T-cell (primary cell): ENCODE data around the gene LAMA5. TPM values are rescaled to one million over a fixed set of nuclear protein-coding genes. Genes with fewer than 3 reads are reported as not detected.

Experiments used
- ATAC-seq, 4 experiments: fragments of 200-7000 bp in 3 of 4; fragments of 150-1000 bp in 1 of 4; cut with Tn5 transposase; replicated peaks in 1 of 4; 1 replicate in 3 of 4; 2 replicates in 1 of 4; pipeline ENCODE4 v1.10.0; 2021; ENCODE audit warnings: moderate library complexity in 3 of 4, mild to moderate bottlenecking in 2 of 4, moderate number of reproducible peaks in 1 of 4
- CTCF ChIA-PET, 2 donors: fragments of 300-600 bp; sonication (Branson Sonifier 250); formaldehyde crosslinking; loops; one replicate each; lab custom pipeline; 2022; ENCODE audit warnings: antibody characterized with exemption in 2 of 2; lab: Charles Lee
- POLR2A ChIA-PET, 2 donors: fragments of 300-600 bp; sonication (Branson Sonifier 250); formaldehyde crosslinking; loops; one replicate each; lab custom pipeline; 2022; ENCODE audit warnings: antibody characterized with exemption in 2 of 2; lab: Charles Lee
- DNase-seq, 35 experiments: peaks; one replicate each; pipeline versions ENCODE4 v3.0.0 to v3.0.0-alpha.2; 2013 to 2023
- H3K27ac ChIP-seq: one replicate; pipeline ENCODE4 v1.5.1; 2013; ENCODE audit warnings: low read length
- H3K27me3 ChIP-seq, 2 experiments: replicated peaks in 1 of 2; 1 replicate in 1 of 2; 2 replicates in 1 of 2; pipeline versions ENCODE4 v1.6.1 to v1.7.0; 2013; ENCODE audit warnings: low read length in 1 of 2, mixed read lengths in 1 of 2; ENCODE audit not compliant: control insufficient read depth in 2 of 2, insufficient read depth in 2 of 2; ENCODE audit errors: extremely low read depth in 1 of 2
- H3K36me3 ChIP-seq, 2 donors: 1 replicate in 1 of 2; 2 replicates in 1 of 2; pipeline versions ENCODE4 v1.6.1 to v1.7.0; 2013; ENCODE audit warnings: low read length in 1 of 2; ENCODE audit not compliant: control insufficient read depth in 2 of 2, insufficient read depth in 1 of 2; ENCODE audit errors: extremely low read depth in 1 of 2
- H3K4me1 ChIP-seq, 2 experiments: 1 replicate in 1 of 2; 2 replicates in 1 of 2; pipeline versions ENCODE4 v1.6.1 to v1.7.0; 2013; ENCODE audit warnings: low read length in 2 of 2, mixed read lengths in 1 of 2; ENCODE audit not compliant: insufficient read depth in 2 of 2, control insufficient read depth in 1 of 2; ENCODE audit errors: extremely low read depth in 1 of 2
- H3K4me3 ChIP-seq, 2 donors: 1 replicate in 1 of 2; 2 replicates in 1 of 2; pipeline versions ENCODE4 v1.5.1 to v1.7.0; 2013; ENCODE audit warnings: mild to moderate bottlenecking in 2 of 2, low read length in 1 of 2, moderate library complexity in 1 of 2; ENCODE audit not compliant: control insufficient read depth in 1 of 2; ENCODE audit errors: extremely low read depth in 1 of 2
- H3K9me3 ChIP-seq: 2 replicates; pipeline ENCODE4 v1.7.0; 2013
- H3K27ac Mint-ChIP-seq, 2 donors: one replicate each; pipeline ENCODE4 v1.8.0; 2020 to 2021; ENCODE audit warnings: mild to moderate bottlenecking in 2 of 2, mixed read lengths in 2 of 2
- H3K27me3 Mint-ChIP-seq, 2 donors: one replicate each; pipeline ENCODE4 v1.8.0; 2021 to 2022; ENCODE audit warnings: mixed read lengths in 2 of 2
- H3K36me3 Mint-ChIP-seq: one replicate; pipeline ENCODE4 v1.8.0; 2021; ENCODE audit warnings: mixed read lengths
- H3K4me1 Mint-ChIP-seq, 3 donors: one replicate each; pipeline ENCODE4 v1.8.0; 2020 to 2022; ENCODE audit warnings: mixed read lengths in 3 of 3, mild to moderate bottlenecking in 1 of 3
- H3K4me3 Mint-ChIP-seq, 3 donors: one replicate each; pipeline ENCODE4 v1.8.0; 2020 to 2022; ENCODE audit warnings: mild to moderate bottlenecking in 3 of 3, mixed read lengths in 3 of 3, moderate library complexity in 3 of 3
- H3K9me3 Mint-ChIP-seq, 3 donors: one replicate each; pipeline ENCODE4 v1.8.0; 2020 to 2022; ENCODE audit warnings: mixed read lengths in 3 of 3
- WGBS: methylation state at CpG from one replicate; pipeline ENCODE4 v1.1.5; 2013; ENCODE audit warnings: missing lambda C conversion rate; ENCODE audit not compliant: insufficient coverage; 5-methylcytosine and 5-hydroxymethylcytosine counted together
- total RNA-seq, 35 experiments: library from RNA in 6 of 35; stranded (reverse) in 6 of 35; fragments of 120-200 nt in 1 of 35; gene quantifications; one replicate each; pipeline versions ENCODE4 v1.2.1 to v1.2.4 and lab custom pipeline; 2013 to 2026

Gene LAMA5
- total RNA-seq, 5 donors from 2014 or later (not counting 1 experiment from before 2014, with no cell fraction given), result 0.48 to 4.3 (median 3.0) TPM

- Histone ChIP-seq H3K4me1 (peaks cover 0 to 25% of the 10 kb centered on the region in 2 experiments), H3K4me3 (peak overlapping the region in 1 of 2 donors; percentile 15), H3K36me3 (no peaks in the 10 kb centered on the region), H3K9me3 (no peaks in the 10 kb centered on the region), H3K27me3 (peaks cover 6 to 92% of the 10 kb centered on the region in 2 experiments), H3K27ac (no peak overlapping the region)
- Mint-ChIP-seq H3K27ac (no peak overlapping the region), H3K4me3 (peak overlapping the region in 2 of 3 donors; percentile 28 to 30), H3K4me1 (peaks cover 0 to 9% (median 2%) of the 10 kb centered on the region in 3 donors), H3K36me3 (no peaks in the 10 kb centered on the region), H3K27me3 (peaks cover 20 to 44% of the 10 kb centered on the region in 2 donors), H3K9me3 (no peaks in the 10 kb centered on the region)
- peak in 1 of 4 experiments; percentile 5 for ATAC-seq
- POLR2A ChIA-PET, result no interaction called here
- DNase-seq, result no peak
- CTCF ChIA-PET, result no interaction called here
- WGBS, result 3% methylated on average over 71 of the region's 72 CpGs
Observed at GRCh38 chr20:62366370-62367135, 559 bp downstream of the LAMA5 start.

- ATAC-seq (no peak), DNase-seq (no peak)
- peaks cover 20 to 44% of the 10 kb centered on the region in 2 donors for H3K27me3 Mint-ChIP-seq
- POLR2A ChIA-PET, result no interaction called here
- WGBS, result 36% methylated on average over 5 of the region's 10 CpGs
- no peaks in the 10 kb centered on the region for H3K9me3 ChIP-seq
- no peaks in the 10 kb centered on the region for H3K36me3 Mint-ChIP-seq
- H3K4me3 ChIP-seq, result peak overlapping the region in 1 of 2 donors; percentile 15
- H3K4me1 ChIP-seq, result peaks cover 0 to 25% of the 10 kb centered on the region in 2 experiments
- no peak overlapping the region for H3K27ac Mint-ChIP-seq
- H3K36me3 ChIP-seq, result no peaks in the 10 kb centered on the region
- no peaks in the 10 kb centered on the region for H3K9me3 Mint-ChIP-seq
- no peak overlapping the region for H3K27ac ChIP-seq
- peaks cover 0 to 9% (median 2%) of the 10 kb centered on the region in 3 donors for H3K4me1 Mint-ChIP-seq
- H3K27me3 ChIP-seq, result peaks cover 6 to 87% of the 10 kb centered on the region in 2 experiments
- CTCF ChIA-PET, result no interaction called here
- peak overlapping the region in 2 of 3 donors; percentile 28 to 40 for H3K4me3 Mint-ChIP-seq
Observed at GRCh38 chr20:62365814-62366369, 1.2 kb downstream of the LAMA5 start.

- ATAC-seq, result no peak
- POLR2A ChIA-PET, result no interaction called here
- no peak overlapping the region for H3K27ac Mint-ChIP-seq
Observed at GRCh38 chr20:62364911-62365736, 2.0 kb downstream of the LAMA5 start.

GRCh38 chr20:62363920-62364851 lies 2.9 kb downstream of the LAMA5 start:
- 79% methylated on average over 20 of the region's 22 CpGs for WGBS
- H3K36me3 ChIP-seq, result no peaks in the 10 kb centered on the region
- H3K4me1 Mint-ChIP-seq, result peaks cover 0 to 7% (median 2%) of the 10 kb centered on the region in 3 donors
- DNase-seq (no peak), ATAC-seq (no peak)
- ChIA-PET POLR2A (no interaction called here), CTCF (no interaction called here)
- no peak overlapping the region for H3K27ac Mint-ChIP-seq
- H3K27ac ChIP-seq, result no peak overlapping the region
- peaks cover 0 to 25% of the 10 kb centered on the region in 2 experiments for H3K4me1 ChIP-seq
- H3K27me3 ChIP-seq, result peaks cover 6 to 77% of the 10 kb centered on the region in 2 experiments
- no peak overlapping the region for H3K4me3 Mint-ChIP-seq
- no peaks in the 10 kb centered on the region for H3K9me3 ChIP-seq
- peaks cover 16 to 40% of the 10 kb centered on the region in 2 donors for H3K27me3 Mint-ChIP-seq
- no peaks in the 10 kb centered on the region for H3K9me3 Mint-ChIP-seq
- no peak overlapping the region for H3K4me3 ChIP-seq
- no peaks in the 10 kb centered on the region for H3K36me3 Mint-ChIP-seq

More at GRCh38 chr20:62364911-62365736, 2.0 kb downstream of the LAMA5 start:
- 79% methylated on average over 27 of the region's 27 CpGs for WGBS
- no peak overlapping the region for H3K4me3 ChIP-seq
- Mint-ChIP-seq H3K4me1 (peaks cover 0 to 9% (median 2%) of the 10 kb centered on the region in 3 donors), H3K4me3 (peak overlapping the region; percentile 17 to 53 (median 40)), H3K9me3 (no peaks in the 10 kb centered on the region), H3K27me3 (peaks cover 20 to 44% of the 10 kb centered on the region in 2 donors), H3K36me3 (no peaks in the 10 kb centered on the region)
- peaks cover 6 to 80% of the 10 kb centered on the region in 2 experiments for H3K27me3 ChIP-seq
- no peak for DNase-seq
- H3K27ac ChIP-seq, result no peak overlapping the region
- H3K4me1 ChIP-seq, result peaks cover 0 to 25% of the 10 kb centered on the region in 2 experiments
- H3K9me3 ChIP-seq, result no peaks in the 10 kb centered on the region
- CTCF ChIA-PET, result no interaction called here
- no peaks in the 10 kb centered on the region for H3K36me3 ChIP-seq

GRCh38 chr20:62362991-62363919 lies 3.9 kb downstream of the LAMA5 start:
- POLR2A ChIA-PET, result no interaction called here
- WGBS, result 69% methylated on average over 15 of the region's 20 CpGs

More at GRCh38 chr20:62362991-62363919, 3.9 kb downstream of the LAMA5 start:
- no peaks in the 10 kb centered on the region for H3K9me3 Mint-ChIP-seq
- Histone ChIP-seq H3K27ac (no peak overlapping the region), H3K4me1 (peaks cover 0 to 20% of the 10 kb centered on the region in 2 experiments), H3K9me3 (no peaks in the 10 kb centered on the region), H3K4me3 (no peak overlapping the region), H3K27me3 (peaks cover 6 to 77% of the 10 kb centered on the region in 2 experiments), H3K36me3 (no peaks in the 10 kb centered on the region)
- H3K27me3 Mint-ChIP-seq, result peaks cover 16 to 33% of the 10 kb centered on the region in 2 donors
- peaks cover 0 to 5% (median under 1%) of the 10 kb centered on the region in 3 donors for H3K4me1 Mint-ChIP-seq
- ATAC-seq (no peak), DNase-seq (no peak)
- H3K27ac Mint-ChIP-seq, result no peak overlapping the region
- H3K36me3 Mint-ChIP-seq, result no peaks in the 10 kb centered on the region
- CTCF ChIA-PET, result no interaction called here
- no peak overlapping the region for H3K4me3 Mint-ChIP-seq
